ENCODE data around the gene CPE. TPM values are rescaled to one million over a fixed set of nuclear protein-coding genes. Genes with fewer than 3 reads are reported as not detected.
A peak's percentile ranks its signal among the peaks of the same experiment; 100 is the strongest.

The CPE gene
- total and polyA plus RNA-seq, 2 of the 4 experiments (the other 2 are of a cell fraction), result 3.6 to 13.5 TPM

- CTCF ChIA-PET, result no interaction called here
Measured at GRCh38 chr4:165398570-165398969, 19.8 kb downstream of the CPE start.

More at GRCh38 chr4:165398570-165398969, 19.8 kb downstream of the CPE start:
- H3K9me3 ChIP-seq (ENCODE audit: control insufficient read depth, insufficient read depth, low read length), result no peaks in the 10 kb centered on the region
- H2AFZ ChIP-seq (replicated peaks; ENCODE audit: low read length, poor library complexity), result no peak overlapping the region
- in situ Hi-C loops (cut with MboI; ENCODE audit: low sequenced_read_pairs) (no loop called here), dilution Hi-C loops (cut with HindIII; ENCODE audit: low sequenced_read_pairs, unreplicated experiment) (no loop called here), intact Hi-C loops (cut with micrococcal nuclease) (no loop called here)
- H3K9me1 ChIP-seq (ENCODE audit: insufficient read depth, low read length), result no peaks in the 10 kb centered on the region
- no peak overlapping the region for H2BK20ac ChIP-seq (ENCODE audit: low read depth, low read length)
- H4K5ac ChIP-seq (ENCODE audit: low read depth, low read length), result no peak overlapping the region
- no peaks in the 10 kb centered on the region for H3K79me1 ChIP-seq (ENCODE audit: low read depth in 1 of 2, low read length in 2 of 2)
- WGBS, 2 experiments (ENCODE audit: extremely low coverage in 2 of 2, insufficient read length in 1 of 2), result 0% methylated on average over 1 of the region's 1 CpG; no CpG with 5 or more reads in 1 of the 2 experiments
- no peak overlapping the region for H3K18ac ChIP-seq (ENCODE audit: low read depth, low read length)
- no peaks in the 10 kb centered on the region for H3K36me3 ChIP-seq (ENCODE audit: control insufficient read depth, insufficient read depth, low read length)
- no peak overlapping the region for H2AK9ac ChIP-seq (replicated peaks; ENCODE audit: low read depth, low read length, poor library complexity)
- H3K27me3 ChIP-seq (ENCODE audit: control insufficient read depth, insufficient read depth, low read length), result no peaks in the 10 kb centered on the region
- ATAC-seq (ENCODE audit: low read depth) (no peak), DNase-seq (peak; percentile 16)
- BruUV-seq (replicated peaks), result no TSS peak
- no peak overlapping the region for H3K56ac ChIP-seq (ENCODE audit: extremely low read depth, insufficient read depth, low read length)
- H3K4ac ChIP-seq (ENCODE audit: low read depth, low read length), result no peak overlapping the region
- H2BK15ac ChIP-seq (ENCODE audit: low read depth, low read length), result no peak overlapping the region
- H3K23ac ChIP-seq (ENCODE audit: low read depth, low read length), result no peak overlapping the region
- TF ChIP-seq RFX5 (IDR thresholded peaks at IDR 0.05; ENCODE audit: low read depth, low read length) (peak; percentile 72; the same call in 1 of the 2 replicates), POLR2A (IDR thresholded peaks at IDR 0.05; ENCODE audit: low read depth, low read length) (no peak), RCOR1 (IDR thresholded peaks at IDR 0.05; ENCODE audit: insufficient replicate concordance, low read length) (no peak)
- TF ChIP-seq, protein P1, sequence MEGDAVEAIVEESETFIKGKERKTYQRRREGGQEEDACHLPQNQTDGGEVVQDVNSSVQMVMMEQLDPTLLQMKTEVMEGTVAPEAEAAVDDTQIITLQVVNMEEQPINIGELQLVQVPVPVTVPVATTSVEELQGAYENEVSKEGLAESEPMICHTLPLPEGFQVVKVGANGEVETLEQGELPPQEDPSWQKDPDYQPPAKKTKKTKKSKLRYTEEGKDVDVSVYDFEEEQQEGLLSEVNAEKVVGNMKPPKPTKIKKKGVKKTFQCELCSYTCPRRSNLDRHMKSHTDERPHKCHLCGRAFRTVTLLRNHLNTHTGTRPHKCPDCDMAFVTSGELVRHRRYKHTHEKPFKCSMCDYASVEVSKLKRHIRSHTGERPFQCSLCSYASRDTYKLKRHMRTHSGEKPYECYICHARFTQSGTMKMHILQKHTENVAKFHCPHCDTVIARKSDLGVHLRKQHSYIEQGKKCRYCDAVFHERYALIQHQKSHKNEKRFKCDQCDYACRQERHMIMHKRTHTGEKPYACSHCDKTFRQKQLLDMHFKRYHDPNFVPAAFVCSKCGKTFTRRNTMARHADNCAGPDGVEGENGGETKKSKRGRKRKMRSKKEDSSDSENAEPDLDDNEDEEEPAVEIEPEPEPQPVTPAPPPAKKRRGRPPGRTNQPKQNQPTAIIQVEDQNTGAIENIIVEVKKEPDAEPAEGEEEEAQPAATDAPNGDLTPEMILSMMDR (conservative IDR thresholded peaks at IDR 0.05; ENCODE audit: low read depth, low read length), result no peak
- no peak overlapping the region for H4K91ac ChIP-seq (ENCODE audit: insufficient read depth, low read depth, low read length)
- H4K8ac ChIP-seq (ENCODE audit: low read depth in 2 of 2, low read length in 2 of 2), result no peak overlapping the region
- no peak overlapping the region for H2BK5ac ChIP-seq (ENCODE audit: low read depth, low read length, poor library complexity, severe bottlenecking)
- H2BK120ac ChIP-seq (ENCODE audit: low read depth, low read length), result no peak overlapping the region
- no peak overlapping the region for H2AK5ac ChIP-seq (ENCODE audit: low read depth, low read length)
- H3K4me1 ChIP-seq (ENCODE audit: control insufficient read depth, insufficient read depth, low read length), result no peaks in the 10 kb centered on the region
- no peak overlapping the region for H3K27ac ChIP-seq (ENCODE audit: insufficient read depth, low read length)
- no peaks in the 10 kb centered on the region for H4K20me1 ChIP-seq (ENCODE audit: insufficient read depth, low read length)
- H3K9ac ChIP-seq (ENCODE audit: low read depth, low read length), result no peak overlapping the region
- no peak overlapping the region for H3K4me3 ChIP-seq (ENCODE audit: insufficient read depth, low read depth, low read length)
- POLR2A ChIA-PET (ENCODE audit: unreplicated experiment), result no interaction called here
- no peak overlapping the region for H3K14ac ChIP-seq (replicated peaks; ENCODE audit: low read depth, low read length)
- H3K4me2 ChIP-seq (ENCODE audit: low read depth, low read length), result no peak overlapping the region
